H1 (cell line): ENCODE data around the gene SIGLEC10. TPM values are rescaled to one million over a fixed set of nuclear protein-coding genes. Genes with fewer than 3 reads are reported as not detected.

Source experiments
- CTCF ChIA-PET: fragments of 300-600 bp; sonication (Branson Sonifier 250); formaldehyde crosslinking; loops from one replicate; lab custom pipeline; 2021; ENCODE audit not compliant: partially characterized antibody; lab: Charles Lee
- POLR2A ChIA-PET: fragments of 300-600 bp; sonication (Branson Sonifier 250); formaldehyde crosslinking; loops from one replicate; lab custom pipeline; 2021; ENCODE audit warnings: inconsistent platforms; ENCODE audit not compliant: partially characterized antibody; lab: Charles Lee
- DNase-seq, 2 experiments: peaks; one replicate each; pipeline versions ENCODE4 v3.0.0 to v3.0.0-alpha.2; 2010 to 2022; ENCODE audit warnings: low spot score in 2 of 2, low read depth in 1 of 2, mixed read lengths in 1 of 2
- FAIRE-seq: peaks from 2 replicates; lab custom pipeline; 2011; peaks lifted over from hg19 to GRCh38; lab: Jason Lieb, UNC
- H2AFZ ChIP-seq: 2 replicates; pipeline ENCODE4 v1.8.1; 2012; ENCODE audit warnings: low read length, inconsistent platforms
- H2AK5ac ChIP-seq: 2 replicates; pipeline ENCODE4 v1.6.1; 2013; ENCODE audit warnings: low read depth, low read length
- H2BK120ac ChIP-seq: replicated peaks from 2 replicates; pipeline ENCODE3; 2013; ENCODE audit warnings: low read depth, low read length, inconsistent platforms
- H2BK12ac ChIP-seq: 2 replicates; pipeline ENCODE4 v1.6.1; 2013; ENCODE audit warnings: low read depth, low read length
- H2BK15ac ChIP-seq: 2 replicates; pipeline ENCODE4 v1.6.1; 2013; ENCODE audit warnings: low read length
- H2BK20ac ChIP-seq: 2 replicates; pipeline ENCODE4 v1.6.1; 2013; ENCODE audit warnings: low read length
- H2BK5ac ChIP-seq: 2 replicates; pipeline ENCODE4 v1.6.1; 2013; ENCODE audit warnings: low read depth, low read length
- H3K14ac ChIP-seq: 2 replicates; pipeline ENCODE4 v1.6.1; 2013; ENCODE audit warnings: inconsistent platforms; ENCODE audit not compliant: insufficient read length
- H3K18ac ChIP-seq: 2 replicates; pipeline ENCODE4 v1.6.1; 2013; ENCODE audit warnings: low read length; ENCODE audit errors: extremely low read depth
- H3K23ac ChIP-seq: 2 replicates; pipeline ENCODE4 v1.6.1; 2013; ENCODE audit warnings: inconsistent platforms; ENCODE audit not compliant: insufficient read length
- H3K23me2 ChIP-seq: 2 replicates; pipeline ENCODE4 v1.6.1; 2013; ENCODE audit warnings: low read depth, low read length
- H3K27ac ChIP-seq: 2 replicates; pipeline ENCODE4 v1.6.1; 2011; ENCODE audit warnings: low read depth, low read length, inconsistent platforms
- H3K27me3 ChIP-seq, 4 experiments: replicated peaks in 1 of 4; 1 replicate in 1 of 4; 2 replicates in 3 of 4; pipeline versions ENCODE4 v1.6.1 to v1.8.1; 2011 to 2013; ENCODE audit warnings: low read length in 3 of 4, mild to moderate bottlenecking in 3 of 4, inconsistent platforms in 2 of 4, mixed read lengths in 2 of 4, moderate library complexity in 1 of 4; ENCODE audit not compliant: control insufficient read depth in 3 of 4, insufficient read depth in 3 of 4; ENCODE audit errors: extremely low read depth in 1 of 4
- H3K36me3 ChIP-seq, 4 experiments: 2 replicates each; pipeline versions ENCODE4 v1.6.1 to v1.8.1; 2011 to 2013; ENCODE audit warnings: mild to moderate bottlenecking in 4 of 4, low read length in 3 of 4, moderate library complexity in 2 of 4, control low read depth in 1 of 4, inconsistent platforms in 1 of 4; ENCODE audit not compliant: insufficient read depth in 4 of 4, control insufficient read depth in 2 of 4
- H3K4ac ChIP-seq: replicated peaks from 2 replicates; pipeline ENCODE3; 2013; ENCODE audit warnings: low read length, low read depth, mixed read lengths, inconsistent platforms; ENCODE audit not compliant: insufficient read length
- H3K4me1 ChIP-seq, 4 experiments: replicated peaks in 1 of 4; 1 replicate in 1 of 4; 2 replicates in 3 of 4; pipeline versions ENCODE4 v1.6.1 to v1.8.1; 2011 to 2013; ENCODE audit warnings: low read length in 3 of 4, inconsistent platforms in 2 of 4, mixed read lengths in 1 of 4; ENCODE audit not compliant: insufficient read depth in 4 of 4, control insufficient read depth in 3 of 4
- H3K4me2 ChIP-seq, 2 experiments: 2 replicates each; pipeline versions ENCODE4 v1.6.1 to v1.8.1; 2011 to 2013; ENCODE audit warnings: low read depth in 2 of 2, low read length in 2 of 2, control low read depth in 1 of 2, inconsistent platforms in 1 of 2, mild to moderate bottlenecking in 1 of 2; ENCODE audit not compliant: insufficient read depth in 1 of 2
- H3K4me3 ChIP-seq, 4 experiments: fragments of 200-600, 300-600 bp in 1 of 4; sonication (generic), shearing (Covaris generic), sonication (Bioruptor Twin) in 1 of 4; 2 replicates each; pipeline versions ENCODE4 v1.5.1 to v1.8.1; 2011 to 2016; ENCODE audit warnings: low read length in 4 of 4, low read depth in 3 of 4, control low read depth in 2 of 4, inconsistent platforms in 2 of 4, mild to moderate bottlenecking in 2 of 4, mixed read lengths in 1 of 4, moderate library complexity in 1 of 4; ENCODE audit not compliant: insufficient read depth in 2 of 4; ENCODE audit errors: extremely low read depth in 1 of 4
- H3K56ac ChIP-seq: replicated peaks from 2 replicates; pipeline ENCODE3; 2013; ENCODE audit warnings: low read depth, mild to moderate bottlenecking, mixed read lengths, low read length, inconsistent platforms; ENCODE audit not compliant: insufficient read length
- H3K79me1 ChIP-seq: 2 replicates; pipeline ENCODE4 v1.6.1; 2013; ENCODE audit warnings: low read depth, low read length, control low read depth
- H3K79me2 ChIP-seq, 2 experiments: 2 replicates each; pipeline versions ENCODE4 v1.6.1 to v1.8.1; 2012 to 2013; ENCODE audit warnings: low read length in 2 of 2, mild to moderate bottlenecking in 2 of 2, inconsistent platforms in 1 of 2; ENCODE audit not compliant: insufficient read depth in 2 of 2, control insufficient read depth in 1 of 2
- H3K9ac ChIP-seq, 4 experiments: replicated peaks in 1 of 4; 1 replicate in 1 of 4; 2 replicates in 3 of 4; pipeline versions ENCODE4 v1.6.1 to v1.8.1; 2011 to 2013; ENCODE audit warnings: low read depth in 3 of 4, low read length in 3 of 4, control low read depth in 2 of 4, mild to moderate bottlenecking in 2 of 4, moderate library complexity in 2 of 4, inconsistent platforms in 1 of 4; ENCODE audit errors: extremely low read depth in 1 of 4
- H3K9me3 ChIP-seq, 2 experiments: 2 replicates each; pipeline versions ENCODE4 v1.6.1 to v1.8.1; 2012 to 2013; ENCODE audit warnings: mild to moderate bottlenecking in 2 of 2, moderate library complexity in 2 of 2, control low read depth in 1 of 2, inconsistent platforms in 1 of 2, low read depth in 1 of 2, low read length in 1 of 2, mixed read lengths in 1 of 2; ENCODE audit not compliant: insufficient read depth in 2 of 2
- H4K20me1 ChIP-seq, 2 experiments: replicated peaks in 1 of 2; 2 replicates each; pipeline versions ENCODE3 to v1.8.1; 2011 to 2013; ENCODE audit warnings: inconsistent platforms in 2 of 2, low read length in 2 of 2, mild to moderate bottlenecking in 1 of 2; ENCODE audit not compliant: insufficient read depth in 2 of 2, control insufficient read depth in 1 of 2
- H4K5ac ChIP-seq: 2 replicates; pipeline ENCODE4 v1.6.1; 2013; ENCODE audit warnings: low read length, low read depth, mixed read lengths, inconsistent platforms; ENCODE audit not compliant: insufficient read length
- H4K8ac ChIP-seq: 2 replicates; pipeline ENCODE4 v1.8.0; 2013; ENCODE audit warnings: mild to moderate bottlenecking, moderate library complexity, low read length, inconsistent platforms; ENCODE audit not compliant: insufficient read depth; ENCODE audit errors: extremely low read depth
- H4K91ac ChIP-seq: replicated peaks from 2 replicates; pipeline ENCODE3; 2013; ENCODE audit warnings: low read length, mixed read lengths, inconsistent platforms; ENCODE audit not compliant: insufficient read length
- ASH2L ChIP-seq: fragments of 200-600, 300-600 bp; sonication (generic); IDR thresholded peaks from one replicate; pipeline ENCODE4 v1.7.1; 2017; ENCODE audit warnings: low read length
- CBX8 ChIP-seq: fragments of 300-800, 300-1000 bp; sonication (generic); IDR thresholded peaks from 2 replicates; pipeline ENCODE4 v1.7.1; 2016; ENCODE audit warnings: low read depth, low read length, borderline replicate concordance
- CHD2 ChIP-seq: IDR thresholded peaks from 2 replicates; pipeline ENCODE4 v1.6.1; 2012; ENCODE audit warnings: low read length, improper control_type of control experiment
- CREB1 ChIP-seq: IDR thresholded peaks from 2 replicates; pipeline ENCODE4 v1.6.1; 2012; ENCODE audit warnings: inconsistent platforms
- KDM1A ChIP-seq: fragments of 200-600, 300-600 bp; sonication (generic); IDR thresholded peaks from 2 replicates; pipeline ENCODE4 v1.7.1; 2016; ENCODE audit warnings: mild to moderate bottlenecking, low read length, borderline replicate concordance
- KDM5A ChIP-seq: fragments of 200-600 bp; IDR thresholded peaks from 2 replicates; pipeline ENCODE4 v1.7.1; 2012; ENCODE audit warnings: mild to moderate bottlenecking, low read length, inconsistent platforms, mixed read lengths
- NRF1 ChIP-seq: IDR thresholded peaks from 2 replicates; pipeline ENCODE4 v1.6.1; 2011; ENCODE audit warnings: mild to moderate bottlenecking, low read depth, low read length, improper control_type of control experiment
- PHF8 ChIP-seq: fragments of 200-600 bp; sonication (generic); conservative IDR thresholded peaks from 2 replicates; pipeline ENCODE4 v1.7.1; 2012; ENCODE audit warnings: low read depth, mild to moderate bottlenecking, inconsistent platforms, low read length, moderate library complexity
- RAD21 ChIP-seq, 2 experiments: IDR thresholded peaks in 1 of 2; conservative IDR thresholded peaks in 1 of 2; 2 replicates each; pipeline ENCODE4 v1.6.1; 2011; ENCODE audit warnings: low read depth in 2 of 2, low read length in 2 of 2, improper control_type of control experiment in 1 of 2, inconsistent platforms in 1 of 2, mild to moderate bottlenecking in 1 of 2, moderate library complexity in 1 of 2
- SIX5 ChIP-seq: IDR thresholded peaks from 2 replicates; pipeline ENCODE4 v1.6.1; 2011; ENCODE audit warnings: mild to moderate bottlenecking, low read depth, low read length
- SP1 ChIP-seq: IDR thresholded peaks from 2 replicates; pipeline ENCODE4 v1.6.1; 2011; ENCODE audit warnings: low read depth, low read length
- SP2 ChIP-seq: IDR thresholded peaks from 2 replicates; pipeline ENCODE4 v1.6.1; 2012; ENCODE audit warnings: mild to moderate bottlenecking, low read length, inconsistent platforms
- ZNF274 ChIP-seq: IDR thresholded peaks from 2 replicates; pipeline ENCODE4 v1.7.0; 2012; ENCODE audit warnings: low read length, borderline replicate concordance; ENCODE audit errors: extremely low read depth
- WGBS, 2 experiments: shearing (Covaris generic) in 1 of 2; methylation state at CpG; one replicate each; pipeline versions ENCODE4 v1.1.6 to v1.1.7; 2013 to 2015; ENCODE audit warnings: low lambda C conversion rate in 2 of 2, mixed read lengths in 2 of 2, inconsistent platforms in 1 of 2, low coverage in 1 of 2, missing lambda C conversion rate in 1 of 2; ENCODE audit not compliant: insufficient replicate concordance in 2 of 2, insufficient coverage in 1 of 2, insufficient read length in 1 of 2; ENCODE audit errors: extremely low coverage in 1 of 2, missing lambda C conversion rate in 1 of 2; 5-methylcytosine and 5-hydroxymethylcytosine counted together
- polyA plus RNA-seq, 7 experiments: library from polyadenylated mRNA; depleted of rRNA in 3 of 7; stranded (reverse) in 5 of 7; unstranded in 2 of 7; fragments of >200 nt in 5 of 7; fragments of 200-250 nt in 2 of 7; gene quantifications; 1 replicate in 5 of 7; 2 replicates in 1 of 7; 4 replicates in 1 of 7; pipeline versions ENCODE4 v1.2.1 to v1.2.3, GENCODE V29; 2011 to 2013; ENCODE audit warnings: missing spikeins in 2 of 7, mixed read lengths in 2 of 7
- total RNA-seq: library from RNA; stranded (reverse); fragmentation: NEBNext Ultra II Directional; extraction: Animal tissue kit (Norgen Biotek cat#: 25700); gene quantifications from 2 replicates; pipeline ENCODE4 v1.2.1, GENCODE V29; 2021

The SIGLEC10 gene
- total and polyA plus RNA-seq, 2 of the 8 experiments (the other 6 are each of a cell fraction or from before 2014, with no cell fraction given) = 0.06 TPM; not detected in 1

DNA sequence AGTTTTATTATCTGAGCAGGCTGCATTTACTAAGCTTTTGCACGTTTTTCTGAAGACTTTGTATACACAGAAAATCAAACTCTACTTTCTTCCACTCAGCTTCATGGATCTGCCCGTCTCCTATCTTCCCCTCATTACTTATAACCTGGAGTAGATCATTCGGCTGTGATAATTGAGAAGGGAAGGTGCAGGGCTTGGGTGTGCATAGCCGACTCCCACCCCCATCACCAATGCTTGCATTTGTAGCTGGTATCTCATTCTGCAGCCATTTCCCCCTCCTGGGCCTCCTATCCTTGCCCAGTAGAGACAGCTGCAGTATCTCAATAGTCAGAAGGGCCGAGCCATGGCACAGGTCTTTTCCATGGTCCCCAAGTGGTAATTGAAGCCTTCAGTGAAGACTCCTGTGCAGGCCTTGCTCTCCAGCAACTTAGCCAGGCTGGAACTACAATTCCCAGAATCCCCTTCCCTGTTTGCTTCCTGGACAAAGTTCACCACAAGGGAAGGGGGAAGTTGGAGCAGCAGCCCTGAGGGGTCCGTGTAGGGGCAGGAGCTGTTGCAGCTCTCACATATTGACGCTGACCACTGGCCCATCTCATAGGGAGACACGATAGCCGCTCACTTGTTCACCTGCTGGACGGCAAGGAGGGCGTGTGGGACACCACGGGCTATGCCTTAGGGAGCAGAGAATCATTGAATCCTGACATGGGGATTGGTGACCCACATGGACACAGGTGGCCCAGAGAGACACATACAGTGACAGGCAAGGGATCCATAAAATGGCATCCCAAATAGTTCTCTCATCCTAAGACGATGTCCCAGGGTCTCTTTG, 42.9 kb upstream of the SIGLEC10 start:
- Histone ChIP-seq H3K9me3 (peaks cover 33 to 41% of the 10 kb centered on the region in 2 experiments; a peak in 3 of 4 replicates), H3K4me2 (peak overlapping the region; percentile 55 to 93), H3K79me1 (no peaks in the 10 kb centered on the region), H3K36me3 (no peaks in the 10 kb centered on the region), H4K20me1 (no peaks in the 10 kb centered on the region), H3K9ac (no peak overlapping the region), H2BK5ac (0 out of 2 replicates have a peak overlapping the region, but pooled peaks have one; percentile 56), H3K27ac (no peak overlapping the region), H3K4me3 (peak overlapping the region in 3 of 4 experiments; percentile 2 to 47 (median 40); a peak in 2 of 8 replicates), H4K8ac (peak overlapping the region; percentile 81; the same call in 1 of the 2 replicates), H3K4me1 (peaks cover 0 to 3% (median 0%) of the 10 kb centered on the region in 4 experiments; a peak in 1 of 7 replicates), H2AK5ac (no peak overlapping the region), H3K4ac (peak overlapping the region; percentile 33), H3K27me3 (no peaks in the 10 kb centered on the region), H4K5ac (peak overlapping the region; percentile 34), H2BK15ac (peak overlapping the region; percentile 97), H3K56ac (no peak overlapping the region), H3K18ac (no peak overlapping the region), H3K23ac (no peak overlapping the region), H2AFZ (no peak overlapping the region), H4K91ac (peak overlapping the region; percentile 41), H3K79me2 (no peaks in the 10 kb centered on the region), H3K14ac (no peak overlapping the region), H2BK120ac (no peak overlapping the region), H3K23me2 (peaks cover 5% of the 10 kb centered on the region; the same call in 1 of the 2 replicates), H2BK20ac (no peak overlapping the region), H2BK12ac (0 out of 2 replicates have a peak overlapping the region, but pooled peaks have one; percentile 31)
- FAIRE-seq (no peak), DNase-seq (no peak)
- 73% methylated on average over 13 of the region's 13 CpGs; no CpG with 5 or more reads in 1 of the 2 experiments for WGBS, 2 experiments
- POLR2A ChIA-PET = no interaction called here
- CTCF ChIA-PET = interaction anchor here (0.7 to 3.7 kb wide), 4 partner anchors 11 to 39 kb away, joined by 3 to 22 read pairs (median 4); no protein-coding TSS in a partner anchor
- TF ChIP-seq SP2 = no peak
- TF ChIP-seq SIX5 = peak; percentile 75
- no peak for TF ChIP-seq CREB1
- TF ChIP-seq CHD2 = peak; percentile 74
- no peak for TF ChIP-seq ZNF274
- TF ChIP-seq NRF1 = no peak
- TF ChIP-seq RAD21 (IDR thresholded peaks at IDR 0.05 in 1 of 2, conservative IDR thresholded peaks at IDR 0.05 in 1 of 2; ENCODE audit: low read depth in 2 of 2, low read length in 2 of 2) = no peak
- no peak for TF ChIP-seq PHF8
- TF ChIP-seq SP1 = no peak
- TF ChIP-seq KDM1A = no peak
- no peak for TF ChIP-seq CBX8
- no peak for TF ChIP-seq KDM5A
- no peak for TF ChIP-seq ASH2L
